GM06990 (cell line): ENCODE results near the gene MRPL49.

Experiments
- DNase-seq: peaks from one replicate; pipeline ENCODE4 v3.0.0-alpha.2; 2011; ENCODE audit not compliant: insufficient read length; ENCODE audit errors: extremely low read depth
- H3K27me3 ChIP-seq: replicated peaks from 2 replicates; pipeline ENCODE4 v1.6.0; 2011; ENCODE audit warnings: low read length; ENCODE audit not compliant: control insufficient read depth, insufficient read depth
- H3K36me3 ChIP-seq: 2 replicates; pipeline ENCODE4 v1.5.1; 2011; ENCODE audit warnings: low read length; ENCODE audit not compliant: control insufficient read depth, insufficient read depth
- H3K4me3 ChIP-seq: replicated peaks from 2 replicates; pipeline ENCODE4 v1.5.1; 2011; ENCODE audit warnings: low read depth, mild to moderate bottlenecking, control low read depth, low read length
- CTCF ChIP-seq: IDR thresholded peaks from 2 replicates; pipeline ENCODE4 v1.5.1; 2011; ENCODE audit warnings: low read length, control low read depth, mild to moderate bottlenecking, inconsistent platforms; ENCODE audit not compliant: insufficient read depth, poor library complexity, severe bottlenecking

MRPL49 gene

GRCh38 chr11:65129649-65130441 lies 7.7 kb downstream of the MRPL49 start:
- peaks cover 63% of the 10 kb centered on the region for H3K36me3 ChIP-seq
- no peaks in the 10 kb centered on the region for H3K27me3 ChIP-seq
- H3K4me3 ChIP-seq, result no peak overlapping the region
- TF ChIP-seq CTCF, result peak; percentile 3
- no peak for DNase-seq

DNA sequence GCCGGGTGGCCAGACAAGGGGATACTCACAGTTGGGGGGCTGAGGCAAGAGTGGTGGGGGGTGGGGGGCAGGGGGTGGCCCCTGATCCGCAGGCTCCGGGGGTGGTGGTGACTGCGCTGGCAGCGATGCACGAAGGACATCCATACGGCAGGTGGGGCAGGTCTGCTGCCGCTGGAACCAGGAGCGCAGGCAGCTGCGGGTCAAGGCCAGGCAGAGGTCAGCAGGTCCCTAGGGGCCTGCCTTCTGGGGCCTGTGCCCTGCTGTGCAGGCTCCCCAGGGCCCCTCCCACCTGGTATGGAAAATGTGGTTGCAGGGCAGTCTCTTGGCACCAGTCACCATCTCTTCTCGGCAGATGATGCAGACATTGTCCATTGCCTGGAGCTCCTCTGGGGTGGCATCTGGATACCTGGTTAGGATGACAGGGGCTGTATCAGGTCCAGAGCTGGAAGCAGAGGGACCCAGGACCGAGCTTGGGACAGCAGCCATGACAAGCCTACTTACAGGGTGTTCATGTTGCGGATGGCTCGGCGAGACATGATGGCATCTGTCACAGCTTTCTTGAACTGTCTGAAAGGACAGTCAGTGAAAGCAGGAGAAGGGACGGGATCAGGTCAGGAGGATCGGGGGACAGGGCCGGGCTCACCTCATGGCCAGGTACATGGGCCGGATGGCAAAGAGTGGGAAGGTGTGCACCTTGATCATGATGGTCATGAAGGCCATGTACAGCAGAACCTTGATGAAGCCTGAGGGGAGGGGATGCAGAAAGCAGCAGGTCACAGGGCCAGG lies 8.7 kb downstream of the MRPL49 start:
- DNase-seq, result no peak
- Histone ChIP-seq H3K4me3 (peak overlapping the region; percentile 97; the same call in 1 of the 2 replicates), H3K36me3 (peaks cover 55% of the 10 kb centered on the region), H3K27me3 (no peaks in the 10 kb centered on the region)
- no peak for TF ChIP-seq CTCF

GRCh38 chr11:65131417-65131776 lies 9.3 kb downstream of the MRPL49 start:
- no peaks in the 10 kb centered on the region for H3K27me3 ChIP-seq
- peak overlapping the region; percentile 97 for H3K4me3 ChIP-seq
- no peak for DNase-seq
- peaks cover 51% of the 10 kb centered on the region for H3K36me3 ChIP-seq
- TF ChIP-seq CTCF, result no peak

DNA sequence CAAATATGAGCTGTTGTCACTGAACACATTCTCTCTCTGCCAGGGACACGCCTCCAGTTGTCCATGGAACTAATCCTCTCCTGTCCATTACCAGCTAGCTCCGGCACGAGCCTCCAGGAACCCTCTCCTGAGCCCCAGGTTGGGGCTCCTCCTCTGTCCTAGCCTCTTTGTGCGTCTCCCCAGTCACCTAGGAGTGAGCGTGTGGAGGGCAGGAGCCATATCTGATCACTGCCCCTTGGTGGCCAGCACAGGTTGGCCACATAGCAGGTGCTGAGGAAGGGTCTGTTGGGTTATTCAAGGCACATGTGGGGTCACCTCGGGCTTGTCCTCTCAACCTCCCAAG lies 9.7 kb downstream of the MRPL49 start:
- Histone ChIP-seq H3K27me3 (no peaks in the 10 kb centered on the region), H3K4me3 (peak overlapping the region; percentile 97), H3K36me3 (peaks cover 46% of the 10 kb centered on the region)
- DNase-seq, result no peak
- TF ChIP-seq CTCF, result no peak

DNA sequence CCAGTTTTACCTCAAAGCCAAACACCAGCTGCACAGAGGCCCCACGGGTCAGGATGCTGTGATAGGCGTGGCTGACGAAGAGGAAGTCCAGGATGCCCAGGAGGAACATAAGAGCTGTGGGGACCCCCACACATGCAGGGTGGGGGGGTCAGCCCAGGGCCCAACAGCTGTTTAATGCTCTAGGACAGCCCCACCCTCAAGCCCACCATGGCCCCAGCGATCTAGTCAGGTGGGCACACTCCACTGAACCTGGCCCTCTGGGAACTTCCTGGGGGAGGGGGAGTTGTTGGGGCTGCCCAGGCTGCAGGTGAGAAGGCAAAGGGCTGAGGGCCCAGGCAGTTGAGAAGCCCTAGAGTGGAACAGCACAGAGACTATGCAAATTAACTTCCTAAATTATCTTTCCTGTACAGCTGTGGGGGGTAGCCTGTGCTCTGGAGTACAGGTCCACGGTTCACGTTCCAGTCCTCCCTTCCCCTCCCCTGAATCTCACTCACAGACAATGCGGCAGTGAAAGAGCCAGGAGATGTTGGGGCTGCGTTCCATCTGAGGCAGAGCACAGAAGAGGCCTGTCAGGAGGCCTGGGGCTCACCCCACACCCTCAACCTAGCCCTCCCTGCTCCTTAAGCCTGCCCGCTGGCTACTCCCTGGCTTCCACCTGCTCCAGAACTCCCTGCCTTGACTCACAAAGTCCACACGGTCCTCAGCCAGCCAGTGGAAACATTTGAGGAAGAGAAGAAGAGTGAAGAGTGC lies 10.3 kb downstream of the MRPL49 start:
- no peaks in the 10 kb centered on the region for H3K27me3 ChIP-seq
- peak overlapping the region; percentile 97 for H3K4me3 ChIP-seq
- peak; percentile 70 for DNase-seq
- no peak for TF ChIP-seq CTCF
- H3K36me3 ChIP-seq, result peaks cover 43% of the 10 kb centered on the region
